ENCODE measurements around the gene ABCA13. TPM values are rescaled to one million over a fixed set of nuclear protein-coding genes. Genes with fewer than 3 reads are reported as not detected.
"Not testable (repeated sequence)": the region's sequence is repeated elsewhere in the genome, so short reads cannot be mapped to it uniquely, and the experiment has no call there.

The ABCA13 gene
- total RNA-seq, 1 donor from 2014 or later = 0.35 TPM

GRCh38 chr7:48140001-48140681 lies 31.1 kb upstream of the ABCA13 start:
- H3K9me3 ChIP-seq = no peaks in the 10 kb centered on the region
- no peaks in the 10 kb centered on the region for H3K36me3 ChIP-seq
- H3K27ac ChIP-seq = no peak overlapping the region
- ATAC-seq = no peak
- no peak overlapping the region for H3K4me3 ChIP-seq
- TF ChIP-seq, protein P1, sequence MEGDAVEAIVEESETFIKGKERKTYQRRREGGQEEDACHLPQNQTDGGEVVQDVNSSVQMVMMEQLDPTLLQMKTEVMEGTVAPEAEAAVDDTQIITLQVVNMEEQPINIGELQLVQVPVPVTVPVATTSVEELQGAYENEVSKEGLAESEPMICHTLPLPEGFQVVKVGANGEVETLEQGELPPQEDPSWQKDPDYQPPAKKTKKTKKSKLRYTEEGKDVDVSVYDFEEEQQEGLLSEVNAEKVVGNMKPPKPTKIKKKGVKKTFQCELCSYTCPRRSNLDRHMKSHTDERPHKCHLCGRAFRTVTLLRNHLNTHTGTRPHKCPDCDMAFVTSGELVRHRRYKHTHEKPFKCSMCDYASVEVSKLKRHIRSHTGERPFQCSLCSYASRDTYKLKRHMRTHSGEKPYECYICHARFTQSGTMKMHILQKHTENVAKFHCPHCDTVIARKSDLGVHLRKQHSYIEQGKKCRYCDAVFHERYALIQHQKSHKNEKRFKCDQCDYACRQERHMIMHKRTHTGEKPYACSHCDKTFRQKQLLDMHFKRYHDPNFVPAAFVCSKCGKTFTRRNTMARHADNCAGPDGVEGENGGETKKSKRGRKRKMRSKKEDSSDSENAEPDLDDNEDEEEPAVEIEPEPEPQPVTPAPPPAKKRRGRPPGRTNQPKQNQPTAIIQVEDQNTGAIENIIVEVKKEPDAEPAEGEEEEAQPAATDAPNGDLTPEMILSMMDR (IDR thresholded peaks at IDR 0.05) = no peak
- H3K27me3 ChIP-seq = no peaks in the 10 kb centered on the region
- intact Hi-C loops (cut with DNase I) = no loop called here
- no peak for DNase-seq
- peaks cover 6% of the 10 kb centered on the region for H3K4me1 ChIP-seq

DNA sequence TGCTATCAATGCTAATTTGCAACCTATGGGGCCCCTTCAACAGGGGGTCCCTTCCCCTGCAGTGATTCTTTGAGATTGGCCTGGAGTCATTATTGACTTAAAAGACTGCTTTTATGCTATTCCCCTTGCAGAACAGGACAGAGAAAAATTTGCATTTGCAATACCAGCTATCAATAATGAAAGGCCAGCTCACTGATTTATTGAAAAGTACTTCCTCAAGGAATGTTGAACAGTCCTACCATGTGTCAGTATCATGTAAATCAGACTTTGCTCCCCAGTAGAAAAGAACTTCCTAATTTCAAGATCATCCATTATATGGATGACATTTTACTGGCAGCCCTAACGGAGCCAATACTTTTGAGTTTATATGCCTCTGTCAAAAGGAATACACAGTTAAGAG lies 29.7 kb upstream of the ABCA13 start:
- Histone ChIP-seq H3K9me3 (no peaks in the 10 kb centered on the region), H3K27me3 (no peaks in the 10 kb centered on the region), H3K4me1 (peaks cover 6% of the 10 kb centered on the region), H3K36me3 (no peaks in the 10 kb centered on the region), H3K27ac (no peak overlapping the region), H3K4me3 (no peak overlapping the region)
- ATAC-seq (no peak), DNase-seq (no peak)
- intact Hi-C loops (cut with DNase I) = no loop called here
- TF ChIP-seq, protein P1 (IDR thresholded peaks at IDR 0.05) = no peak

GRCh38 chr7:48144291-48144768 lies 26.9 kb upstream of the ABCA13 start:
- peaks cover 6% of the 10 kb centered on the region for H3K4me1 ChIP-seq
- H3K4me3 ChIP-seq = no peak overlapping the region
- H3K36me3 ChIP-seq = no peaks in the 10 kb centered on the region
- intact Hi-C loops (cut with DNase I) = no loop called here
- H3K27ac ChIP-seq = no peak overlapping the region
- H3K27me3 ChIP-seq = no peaks in the 10 kb centered on the region
- ATAC-seq (no peak), DNase-seq (no peak)
- H3K9me3 ChIP-seq = no peaks in the 10 kb centered on the region
- TF ChIP-seq, protein P1 (IDR thresholded peaks at IDR 0.05) = no peak

GRCh38 chr7:48147078-48147591 lies 24.1 kb upstream of the ABCA13 start:
- H3K4me3 ChIP-seq = no peak overlapping the region
- no peak overlapping the region for H3K27ac ChIP-seq
- no peaks in the 10 kb centered on the region for H3K36me3 ChIP-seq
- no peaks in the 10 kb centered on the region for H3K9me3 ChIP-seq
- intact Hi-C loops (cut with DNase I) = no loop called here
- no peaks in the 10 kb centered on the region for H3K27me3 ChIP-seq
- TF ChIP-seq, protein P1 (IDR thresholded peaks at IDR 0.05) = no peak
- ATAC-seq (no peak), DNase-seq (no peak)
- no peaks in the 10 kb centered on the region for H3K4me1 ChIP-seq

- H3K27me3 ChIP-seq; H3K4me3 ChIP-seq; H3K9me3 ChIP-seq; intact Hi-C loops (cut with DNase I); DNase-seq; H3K27ac ChIP-seq; ATAC-seq; H3K36me3 ChIP-seq; H3K4me1 ChIP-seq: not testable (repeated sequence)
Observed at GRCh38 chr7:48147690-48148089, 23.6 kb upstream of the ABCA13 start.

DNA sequence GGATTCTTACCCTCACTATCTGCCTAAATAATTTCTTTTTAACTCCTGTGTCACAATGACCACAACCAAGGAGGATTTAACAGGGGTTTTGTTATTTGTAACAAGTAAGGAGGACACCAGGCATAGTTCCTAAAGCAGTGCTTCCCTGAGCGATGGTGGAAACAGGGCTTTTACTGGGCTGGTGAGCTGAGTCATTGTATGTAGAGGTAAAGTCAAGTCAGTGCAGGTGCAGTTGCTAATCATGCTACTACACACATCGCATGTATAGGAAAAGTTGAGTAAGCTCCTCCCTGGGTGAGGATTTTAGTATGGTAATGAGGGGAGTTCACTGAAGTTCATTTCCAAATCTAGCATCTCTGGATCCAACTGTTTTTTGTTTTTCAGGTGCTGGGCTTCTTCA lies 22.9 kb upstream of the ABCA13 start:
- Histone ChIP-seq H3K27ac (no peak overlapping the region), H3K9me3 (no peaks in the 10 kb centered on the region), H3K4me1 (no peaks in the 10 kb centered on the region), H3K27me3 (no peaks in the 10 kb centered on the region), H3K36me3 (no peaks in the 10 kb centered on the region), H3K4me3 (no peak overlapping the region)
- DNase-seq (no peak), ATAC-seq (no peak)
- intact Hi-C loops (cut with DNase I) = no loop called here
- TF ChIP-seq, protein P1 (IDR thresholded peaks at IDR 0.05) = no peak
